Stomach (tissue), 9 donors: ENCODE data around the gene ZNF282. TPM values are rescaled to one million over a fixed set of nuclear protein-coding genes. Genes with fewer than 3 reads are reported as not detected.

Experiments used
- DNase-seq, 2 donors: peaks; one replicate each; pipeline versions ENCODE4 v3.0.0 to v3.0.0-alpha.2; 2013 to 2019
- H3K27ac ChIP-seq, 5 donors: fragments of 200-600 bp in 4 of 5; sonication (generic) in 4 of 5; one replicate each; pipeline ENCODE4 v1.5.1; 2013 to 2019; ENCODE audit warnings: mild to moderate bottlenecking in 1 of 5, moderate library complexity in 1 of 5
- H3K27me3 ChIP-seq, 3 donors: fragments of 200-600 bp; sonication (generic); one replicate each; pipeline ENCODE4 v1.5.1; 2017 to 2019; ENCODE audit warnings: mixed run types in 1 of 3
- H3K36me3 ChIP-seq, 4 donors: fragments of 200-600 bp; sonication (generic); 1 replicate in 3 of 4; 2 replicates in 1 of 4; pipeline ENCODE4 v1.5.1; 2016 to 2019
- H3K4me1 ChIP-seq, 4 donors: fragments of 200-600 bp; sonication (generic); one replicate each; pipeline ENCODE4 v1.5.1; 2016 to 2019
- H3K4me3 ChIP-seq, 4 donors: fragments of 200-600 bp; sonication (generic) in 3 of 4; one replicate each; pipeline ENCODE4 v1.5.1; 2016 to 2019; ENCODE audit warnings: mild to moderate bottlenecking in 1 of 4
- H3K9me3 ChIP-seq, 4 donors: fragments of 200-600 bp; sonication (generic); one replicate each; pipeline ENCODE4 v1.5.1; 2016 to 2019
- CTCF ChIP-seq, 7 experiments: fragments of 450-650 bp in 4 of 7; fragments of 200-600 bp in 3 of 7; sonication (generic) in 3 of 7; IDR thresholded peaks; one replicate each; pipeline ENCODE4 v1.5.1; 2016 to 2019; ENCODE audit warnings: antibody characterized with exemption in 7 of 7, control low read depth in 2 of 7, mild to moderate bottlenecking in 1 of 7
- EP300 ChIP-seq: sonication (generic); formaldehyde crosslinking; IDR thresholded peaks from one replicate; pipeline ENCODE4 v1.6.1; 2017; ENCODE audit warnings: antibody characterized with exemption
- POLR2A ChIP-seq, 4 donors: fragments of 450-650 bp; IDR thresholded peaks; one replicate each; pipeline ENCODE4 v1.6.1; 2016; ENCODE audit warnings: antibody characterized with exemption in 4 of 4, control low read depth in 2 of 4, mild to moderate bottlenecking in 1 of 4, moderate library complexity in 1 of 4
- POLR2AphosphoS5 ChIP-seq, 3 donors: sonication (generic); formaldehyde crosslinking; IDR thresholded peaks; one replicate each; pipeline ENCODE4 v1.6.1; 2016; ENCODE audit warnings: antibody characterized with exemption in 3 of 3
- WGBS, 5 donors: extraction: QIAGEN DNeasy Blood & Tissue Kit in 3 of 5; methylation state at CpG; one replicate each; pipeline versions ENCODE4 v1.1.5 to v1.1.7; 2013 to 2018; 5-methylcytosine and 5-hydroxymethylcytosine counted together
- intact Hi-C: fragments of 100-400 bp; cut with DNase I; formaldehyde crosslinking; loops from one replicate; pipeline ENCODE4 v1.15.1; 2023; ENCODE audit warnings: low total_unique reads
- polyA plus RNA-seq, 3 donors: library from polyadenylated mRNA; stranded (reverse); fragments of 200-250 nt; gene quantifications; one replicate each; pipeline ENCODE4 v1.2.3, GENCODE V29; 2013
- total RNA-seq, 5 donors: library from RNA; depleted of rRNA; stranded (reverse); fragments of >200 nt; gene quantifications; one replicate each; pipeline versions ENCODE4 v1.1.0 to v1.2.3, GENCODE V29; 2014 to 2016
- donor health status: healthy with polysubstance abuse.
- donor health status: Bipolar disorder and iron deficiency.
- donor health status: healthy.

ZNF282 gene
- total and polyA plus RNA-seq, 8 donors: 8.4 to 86.0 (median 13.9) TPM

- peaks cover 27 to 97% (median 91%) of the 10 kb centered on the region in 4 donors for H3K36me3 ChIP-seq
- H3K4me3 ChIP-seq: no peak overlapping the region
- 75 to 86% (median 84%) methylated on average over 5 of the region's 5 CpGs for WGBS, 5 donors
- TF ChIP-seq POLR2AphosphoS5 (IDR thresholded peaks at IDR 0.05) (no peak), EP300 (no peak), POLR2A (IDR thresholded peaks at IDR 0.05) (no peak), CTCF (IDR thresholded peaks at IDR 0.05) (no peak)
- intact Hi-C loops: no loop called here
- no peak for DNase-seq
- H3K27ac ChIP-seq: no peak overlapping the region
- H3K27me3 ChIP-seq: no peaks in the 10 kb centered on the region
- no peaks in the 10 kb centered on the region for H3K4me1 ChIP-seq
- no peaks in the 10 kb centered on the region for H3K9me3 ChIP-seq
These were observed 34.0 kb upstream of the ZNF282 start for GRCh38 chr7:149161241-149161848.

- intact Hi-C loops: no loop called here
- Histone ChIP-seq H3K9me3 (no peaks in the 10 kb centered on the region), H3K4me3 (no peak overlapping the region), H3K27me3 (no peaks in the 10 kb centered on the region), H3K27ac (no peak overlapping the region), H3K36me3 (peaks cover 57 to 99% (median 97%) of the 10 kb centered on the region in 4 donors), H3K4me1 (no peaks in the 10 kb centered on the region)
- TF ChIP-seq POLR2A (IDR thresholded peaks at IDR 0.05) (no peak), CTCF (IDR thresholded peaks at IDR 0.05) (no peak), POLR2AphosphoS5 (IDR thresholded peaks at IDR 0.05) (no peak), EP300 (no peak)
- no peak for DNase-seq
- WGBS, 5 donors: 58 to 85% (median 77%) methylated on average over 1 of the region's 1 CpG
These were observed 29.2 kb upstream of the ZNF282 start for GRCh38 chr7:149166142-149166541.

DNA sequence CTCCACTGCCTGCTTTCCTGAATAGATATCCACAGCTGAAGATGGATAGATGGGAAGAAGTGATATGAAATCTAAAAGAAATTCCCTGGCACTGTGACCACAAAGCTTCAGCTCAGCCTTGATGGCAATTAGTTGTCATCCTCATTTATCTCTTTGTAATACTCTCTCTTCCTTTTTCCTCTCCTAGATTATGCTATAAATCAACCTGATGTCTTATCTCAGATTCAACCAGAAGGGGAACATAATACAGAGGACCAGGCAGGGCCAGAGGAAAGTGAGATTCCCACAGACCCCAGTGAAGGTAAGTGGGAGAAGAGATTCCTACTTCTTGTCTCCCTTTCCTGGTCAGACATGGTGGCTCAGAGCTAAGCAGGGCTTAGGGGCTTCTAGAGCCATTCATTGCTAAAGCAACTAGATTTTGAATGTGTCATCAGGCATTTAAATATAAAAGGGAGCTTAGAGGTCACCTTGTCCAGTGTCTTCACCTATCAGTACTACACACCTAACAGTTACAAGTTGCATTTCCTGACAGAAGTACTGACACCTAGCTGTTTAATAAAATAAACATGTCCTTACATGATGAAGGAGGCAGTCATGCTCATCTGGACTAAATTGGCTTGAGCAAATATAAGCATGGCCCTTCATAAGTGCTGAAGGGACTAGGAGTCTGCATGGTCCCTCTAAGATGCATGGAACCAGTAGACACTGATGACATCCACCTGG is 28.6 kb upstream of the ZNF282 start:
- no peaks in the 10 kb centered on the region for H3K9me3 ChIP-seq
- no peak for TF ChIP-seq EP300
- TF ChIP-seq POLR2AphosphoS5 (IDR thresholded peaks at IDR 0.05): no peak
- TF ChIP-seq CTCF (IDR thresholded peaks at IDR 0.05): no peak
- TF ChIP-seq POLR2A (IDR thresholded peaks at IDR 0.05): no peak
- no peak for DNase-seq
- intact Hi-C loops: no loop called here
- H3K4me1 ChIP-seq: no peaks in the 10 kb centered on the region
- no peak overlapping the region for H3K27ac ChIP-seq
- H3K36me3 ChIP-seq: peaks cover 57 to 99% (median 97%) of the 10 kb centered on the region in 4 donors
- no peak overlapping the region for H3K4me3 ChIP-seq
- H3K27me3 ChIP-seq: no peaks in the 10 kb centered on the region

DNA sequence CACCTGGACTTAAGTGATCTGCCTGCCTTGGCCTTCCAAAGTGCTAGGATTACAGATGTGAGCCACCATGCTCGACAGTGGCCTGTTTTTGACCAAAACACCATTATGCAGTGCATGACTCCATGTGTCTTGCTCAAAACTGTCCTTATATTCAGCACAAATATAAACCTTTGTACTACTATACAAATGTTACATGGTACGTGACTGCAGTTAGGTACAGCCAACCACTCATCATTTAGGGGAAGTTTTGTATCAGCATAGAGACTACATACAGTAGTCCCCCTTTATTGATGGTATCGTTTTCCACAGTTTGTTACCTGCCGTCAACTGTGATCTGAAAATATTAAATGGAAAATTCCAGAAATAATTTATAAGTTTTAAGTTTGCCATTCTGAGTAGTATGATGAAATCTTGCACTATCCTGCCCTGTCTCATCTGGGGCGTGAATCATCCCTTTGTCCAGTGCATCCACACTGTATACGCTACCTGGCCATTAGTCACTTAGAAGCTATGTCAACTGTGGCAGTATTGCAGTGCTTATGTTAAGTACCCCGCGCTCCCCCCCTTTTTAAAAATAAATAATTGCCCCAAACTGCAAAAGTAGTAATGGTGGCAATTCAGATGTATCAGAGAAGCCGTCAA is 23.3 kb upstream of the ZNF282 start:
- Histone ChIP-seq H3K27me3 (no peaks in the 10 kb centered on the region), H3K4me1 (no peaks in the 10 kb centered on the region), H3K4me3 (no peak overlapping the region), H3K36me3 (peaks cover 49 to 99% (median 96%) of the 10 kb centered on the region in 4 donors), H3K27ac (no peak overlapping the region), H3K9me3 (no peaks in the 10 kb centered on the region)
- TF ChIP-seq CTCF (IDR thresholded peaks at IDR 0.05): no peak
- no peak for TF ChIP-seq POLR2A (IDR thresholded peaks at IDR 0.05)
- TF ChIP-seq POLR2AphosphoS5 (IDR thresholded peaks at IDR 0.05): no peak
- no peak for TF ChIP-seq EP300
- no peak for DNase-seq
- intact Hi-C loops: no loop called here
- 79 to 90% (median 83%) methylated on average over 9 of the region's 9 CpGs for WGBS, 5 donors
